Lower lobe of right lung (tissue), 2 donors: ENCODE measurements around the gene SPATA17. TPM values are rescaled to one million over a fixed set of nuclear protein-coding genes. Genes with fewer than 3 reads are reported as not detected.

Source experiments
- ATAC-seq, 2 donors: fragments of 200-7000 bp; cut with Tn5 transposase; one replicate each; pipeline ENCODE4 v1.9.1; 2020 to 2022; ENCODE audit warnings: mild to moderate bottlenecking in 2 of 2, moderate library complexity in 2 of 2
- DNase-seq: peaks from one replicate; pipeline ENCODE4 v3.0.0-alpha.2; 2020
- H3K27ac ChIP-seq: fragments of 200-600 bp; one replicate; pipeline ENCODE4 v1.8.0; 2022
- H3K27me3 ChIP-seq: fragments of 200-600 bp; one replicate; pipeline ENCODE4 v1.8.0; 2022; ENCODE audit warnings: low read depth
- H3K36me3 ChIP-seq: fragments of 200-600 bp; one replicate; pipeline ENCODE4 v1.8.0; 2022; ENCODE audit warnings: mild to moderate bottlenecking
- H3K4me1 ChIP-seq: fragments of 200-600 bp; one replicate; pipeline ENCODE4 v1.8.0; 2022
- H3K4me3 ChIP-seq: fragments of 200-600 bp; one replicate; pipeline ENCODE4 v1.8.0; 2022; ENCODE audit warnings: mild to moderate bottlenecking
- H3K9me3 ChIP-seq: fragments of 200-600 bp; one replicate; pipeline ENCODE4 v1.8.0; 2022
- CTCF ChIP-seq: fragments of 200-600 bp; IDR thresholded peaks from one replicate; pipeline ENCODE4 v1.8.0; 2022; ENCODE audit warnings: antibody characterized with exemption, mild to moderate bottlenecking
- intact Hi-C: fragments of 100-400 bp; cut with DNase I; formaldehyde crosslinking; loops from one replicate; pipeline ENCODE4 v1.11.0; 2022
- total RNA-seq: library from RNA; stranded (reverse); fragmentation: NEBNext Ultra II Directional; extraction: Animal tissue kit (Norgen Biotek cat#: 25700); gene quantifications from one replicate; pipeline ENCODE4 v1.2.1, GENCODE V29; 2021
- donor health status: DM: no; HTN: yes; CAD: no; lungs with severe emphysema.

The SPATA17 gene
- total RNA-seq, 1 donor from 2014 or later, result 4.0 TPM

DNA sequence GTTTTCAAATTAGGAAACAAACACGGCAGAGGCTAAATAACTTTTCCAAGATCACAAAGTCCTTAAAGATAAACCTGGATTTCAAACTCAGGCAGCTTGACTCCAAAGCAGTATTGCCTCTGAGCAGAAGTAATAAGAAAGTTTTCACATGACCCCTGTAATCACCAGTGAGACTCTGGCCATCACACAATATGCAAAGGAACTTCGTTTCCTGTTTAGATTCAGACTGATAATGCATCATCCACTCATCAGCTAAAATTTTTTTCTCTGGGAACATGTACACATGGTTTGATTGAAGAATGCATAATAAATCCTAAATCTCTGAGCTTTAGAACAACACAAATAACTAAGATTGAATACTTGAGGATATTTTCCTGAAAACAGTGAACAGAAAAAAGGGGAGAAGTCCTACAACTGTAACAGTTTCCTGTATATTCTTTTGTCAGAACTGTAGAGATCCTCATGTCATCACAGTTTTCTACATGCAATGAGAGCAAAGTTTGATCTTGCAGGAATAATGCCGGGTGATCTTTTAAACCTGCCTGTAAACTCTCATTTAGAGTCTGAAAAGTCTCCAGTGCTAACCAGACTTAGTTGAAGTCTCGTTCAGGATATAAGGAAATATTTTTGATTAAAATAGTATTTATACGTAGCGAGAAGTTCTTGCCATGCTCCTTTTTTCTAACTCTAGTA is 225.3 kb downstream of the SPATA17 start:
- H3K36me3 ChIP-seq, result no peaks in the 10 kb centered on the region
- no peaks in the 10 kb centered on the region for H3K4me1 ChIP-seq
- no peaks in the 10 kb centered on the region for H3K9me3 ChIP-seq
- DNase-seq, result no peak
- no peak for ATAC-seq
- no peak overlapping the region for H3K4me3 ChIP-seq
- intact Hi-C loops, result no loop called here
- H3K27ac ChIP-seq, result no peak overlapping the region
- H3K27me3 ChIP-seq, result no peaks in the 10 kb centered on the region
- no peak for TF ChIP-seq CTCF

GRCh38 chr1:217857061-217857460 is 225.9 kb downstream of the SPATA17 start:
- TF ChIP-seq CTCF, result no peak
- ATAC-seq, result no peak
- intact Hi-C loops, result no loop called here
- H3K36me3 ChIP-seq, result no peaks in the 10 kb centered on the region
- no peaks in the 10 kb centered on the region for H3K27me3 ChIP-seq
- no peaks in the 10 kb centered on the region for H3K4me1 ChIP-seq
- DNase-seq, result no peak
- H3K27ac ChIP-seq, result no peak overlapping the region
- no peaks in the 10 kb centered on the region for H3K9me3 ChIP-seq
- H3K4me3 ChIP-seq, result no peak overlapping the region

DNA sequence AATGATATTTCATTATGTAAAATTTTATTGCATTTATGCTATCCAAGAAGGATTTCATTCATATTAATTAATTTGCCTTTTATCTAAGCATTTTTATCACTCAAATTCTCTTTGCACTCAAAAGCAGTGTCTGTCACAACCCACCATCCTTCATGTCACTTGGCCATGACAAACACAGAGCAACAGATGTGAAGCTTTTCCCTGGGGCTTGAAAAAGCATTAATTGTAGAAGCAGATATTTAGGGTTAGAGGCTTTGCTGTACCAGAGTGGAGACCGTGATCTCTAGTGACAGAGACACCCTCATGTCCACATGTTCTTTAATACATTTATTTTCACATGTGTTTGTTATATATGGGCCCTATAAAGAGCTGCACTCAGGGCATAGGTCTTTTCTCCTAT is 230.5 kb downstream of the SPATA17 start:
- Histone ChIP-seq H3K27ac (no peak overlapping the region), H3K27me3 (no peaks in the 10 kb centered on the region), H3K4me3 (no peak overlapping the region), H3K4me1 (no peaks in the 10 kb centered on the region), H3K9me3 (no peaks in the 10 kb centered on the region), H3K36me3 (no peaks in the 10 kb centered on the region)
- TF ChIP-seq CTCF, result no peak
- no peak for DNase-seq
- ATAC-seq, result no peak
- intact Hi-C loops, result no loop called here

- H3K27me3 ChIP-seq, result no peaks in the 10 kb centered on the region
- H3K27ac ChIP-seq, result no peak overlapping the region
- H3K36me3 ChIP-seq, result no peaks in the 10 kb centered on the region
- no peak for ATAC-seq
- no peak for TF ChIP-seq CTCF
- H3K9me3 ChIP-seq, result no peaks in the 10 kb centered on the region
- no peak overlapping the region for H3K4me3 ChIP-seq
- DNase-seq, result no peak
- no peaks in the 10 kb centered on the region for H3K4me1 ChIP-seq
- intact Hi-C loops, result no loop called here
Observed at GRCh38 chr1:217867446-217867995, 236.4 kb downstream of the SPATA17 start.

- no peaks in the 10 kb centered on the region for H3K27me3 ChIP-seq
- no peak overlapping the region for H3K27ac ChIP-seq
- ATAC-seq (no peak), DNase-seq (no peak)
- H3K9me3 ChIP-seq, result no peaks in the 10 kb centered on the region
- intact Hi-C loops, result no loop called here
- H3K4me3 ChIP-seq, result no peak overlapping the region
- no peak for TF ChIP-seq CTCF
- H3K36me3 ChIP-seq, result no peaks in the 10 kb centered on the region
- H3K4me1 ChIP-seq, result no peaks in the 10 kb centered on the region
Observed at GRCh38 chr1:217871955-217872354, 240.8 kb downstream of the SPATA17 start.
